OCI-LY7 (cell line): ENCODE results near the gene CTBP1. TPM values are rescaled to one million over a fixed set of nuclear protein-coding genes. Genes with fewer than 3 reads are reported as not detected.

ENCODE experiments used
- BruUV-seq: library from RNA; stranded (reverse); fragments of 400-500 nt; replicated peaks from 2 replicates; lab custom pipeline; 2021; lab: Mats Ljungman, UMichigan
- CTCF ChIA-PET: fragments of 300-600 bp; sonication (Branson Sonifier 250); formaldehyde crosslinking; loops from one replicate; lab custom pipeline; 2022; ENCODE audit warnings: antibody characterized with exemption; ENCODE audit not compliant: unreplicated experiment; lab: Charles Lee
- POLR2A ChIA-PET: fragments of 300-600 bp; sonication (Branson Sonifier 250); formaldehyde crosslinking; loops from one replicate; lab custom pipeline; 2022; ENCODE audit warnings: antibody characterized with exemption; lab: Charles Lee
- DNase-seq: peaks from one replicate; pipeline ENCODE4 v3.0.0-alpha.2; 2015; ENCODE audit warnings: low spot score
- H2AFZ ChIP-seq: fragments of 200-600 bp; sonication (generic), shearing (Covaris generic); 2 replicates; pipeline ENCODE4 v1.6.1; 2014; ENCODE audit warnings: mild to moderate bottlenecking, antibody characterized with exemption, low read length, moderate library complexity
- H3K27ac ChIP-seq: fragments of 200-600 bp; sonication (generic); 2 replicates; pipeline ENCODE4 v1.5.1; 2014; ENCODE audit warnings: mixed run types, low read depth, mild to moderate bottlenecking, moderate library complexity, low read length, inconsistent platforms; ENCODE audit not compliant: poor library complexity, severe bottlenecking
- H3K36me3 ChIP-seq: fragments of 200-600 bp; sonication (generic); 2 replicates; pipeline ENCODE4 v1.6.1; 2014; ENCODE audit warnings: mild to moderate bottlenecking, antibody characterized with exemption, low read length, moderate library complexity, mixed read lengths; ENCODE audit not compliant: insufficient read depth
- H3K4me1 ChIP-seq: fragments of 200-600 bp; sonication (generic); 2 replicates; pipeline ENCODE4 v1.5.1; 2014; ENCODE audit warnings: mild to moderate bottlenecking, low read length; ENCODE audit not compliant: insufficient read depth, poor library complexity, severe bottlenecking
- H3K4me2 ChIP-seq: fragments of 200-600 bp; sonication (generic); 2 replicates; pipeline ENCODE4 v1.6.1; 2014; ENCODE audit warnings: mild to moderate bottlenecking, low read length
- H3K4me3 ChIP-seq: fragments of 200-600 bp; sonication (generic); 2 replicates; pipeline ENCODE4 v1.5.1; 2014; ENCODE audit warnings: mild to moderate bottlenecking, low read depth, low read length; ENCODE audit not compliant: poor library complexity, severe bottlenecking
- H3K79me2 ChIP-seq: fragments of 200-600 bp; sonication (generic); 2 replicates; pipeline ENCODE4 v1.6.1; 2016; ENCODE audit warnings: low read depth, mild to moderate bottlenecking, low read length, moderate library complexity, mixed read lengths; ENCODE audit not compliant: insufficient read depth
- H3K9me2 ChIP-seq: fragments of 200-600 bp; sonication (generic); 2 replicates; pipeline ENCODE4 v1.6.1; 2016; ENCODE audit warnings: mild to moderate bottlenecking, low read length, mixed read lengths; ENCODE audit not compliant: insufficient read depth
- H3K9me3 ChIP-seq: fragments of 200-600 bp; sonication (generic); 2 replicates; pipeline ENCODE4 v1.6.1; 2014; ENCODE audit warnings: mild to moderate bottlenecking, mixed run types, low read length, mixed read lengths
- H4K20me1 ChIP-seq: fragments of 200-600 bp; sonication (generic); 2 replicates; pipeline ENCODE4 v1.6.1; 2014; ENCODE audit warnings: mild to moderate bottlenecking, antibody characterized with exemption, low read length, moderate library complexity, mixed read lengths; ENCODE audit not compliant: insufficient read depth
- CTCF ChIP-seq: fragments of 200-600 bp; sonication (generic); conservative IDR thresholded peaks from 2 replicates; pipeline ENCODE4 v1.5.1; 2014; ENCODE audit warnings: mild to moderate bottlenecking, antibody characterized with exemption, low read length, moderate library complexity, mixed read lengths
- EZH2phosphoT487 ChIP-seq: fragments of 200-600 bp; sonication (generic); IDR thresholded peaks from 2 replicates; pipeline ENCODE4 v1.6.1; 2018; ENCODE audit warnings: low read depth, borderline replicate concordance, mild to moderate bottlenecking, mixed run types, antibody characterized with exemption, low read length, moderate library complexity, mixed read lengths
- intact Hi-C: fragments of 100-400 bp; cut with micrococcal nuclease; formaldehyde crosslinking; loops from one replicate; pipeline ENCODE4 v1.10.0; 2022; ENCODE audit not compliant: unreplicated experiment
- total RNA-seq, 2 experiments: library from RNA; depleted of rRNA in 1 of 2; stranded (reverse); fragments of >200 nt in 1 of 2; shearing (Covaris generic) in 1 of 2; gene quantifications; 2 replicates each; pipeline ENCODE4 v1.2.3, GENCODE V29; 2014 to 2022

CTBP1 gene
- total RNA-seq, 2 experiments from 2014 or later = 238 to 311 TPM

GRCh38 chr4:1193206-1194009 lies 55.5 kb downstream of the CTBP1 start:
- Histone ChIP-seq H3K4me2 (no peak overlapping the region), H4K20me1 (no peaks in the 10 kb centered on the region), H3K4me1 (peaks cover 3% of the 10 kb centered on the region), H3K4me3 (no peak overlapping the region), H2AFZ (no peak overlapping the region), H3K79me2 (no peaks in the 10 kb centered on the region), H3K27ac (no peak overlapping the region), H3K9me2 (no peaks in the 10 kb centered on the region), H3K36me3 (no peaks in the 10 kb centered on the region), H3K9me3 (no peaks in the 10 kb centered on the region)
- CTCF ChIA-PET = no interaction called here
- POLR2A ChIA-PET = no interaction called here
- TF ChIP-seq EZH2phosphoT487 (no peak), CTCF (no peak)
- intact Hi-C loops = no loop called here
- no peak for DNase-seq
- no TSS peak for BruUV-seq

GRCh38 chr4:1192493-1193205 lies 56.3 kb downstream of the CTBP1 start:
- H3K27ac ChIP-seq = no peak overlapping the region
- H3K36me3 ChIP-seq = no peaks in the 10 kb centered on the region
- TF ChIP-seq CTCF (no peak), EZH2phosphoT487 (no peak)
- CTCF ChIA-PET = no interaction called here
- H2AFZ ChIP-seq = no peak overlapping the region
- H4K20me1 ChIP-seq = no peaks in the 10 kb centered on the region
- no peak for DNase-seq
- no peaks in the 10 kb centered on the region for H3K9me2 ChIP-seq
- POLR2A ChIA-PET = no interaction called here
- no peak overlapping the region for H3K4me3 ChIP-seq
- no peaks in the 10 kb centered on the region for H3K79me2 ChIP-seq
- intact Hi-C loops = no loop called here
- no peaks in the 10 kb centered on the region for H3K9me3 ChIP-seq
- H3K4me2 ChIP-seq = no peak overlapping the region
- BruUV-seq = no TSS peak
- peaks cover 3% of the 10 kb centered on the region for H3K4me1 ChIP-seq

GRCh38 chr4:1192091-1192492 lies 56.8 kb downstream of the CTBP1 start:
- BruUV-seq = no TSS peak
- no peak overlapping the region for H2AFZ ChIP-seq
- H3K4me2 ChIP-seq = no peak overlapping the region

More at GRCh38 chr4:1192091-1192492, 56.8 kb downstream of the CTBP1 start:
- H3K79me2 ChIP-seq = no peaks in the 10 kb centered on the region
- H3K9me2 ChIP-seq = no peaks in the 10 kb centered on the region
- H3K9me3 ChIP-seq = no peaks in the 10 kb centered on the region
- no peak overlapping the region for H3K27ac ChIP-seq
- TF ChIP-seq EZH2phosphoT487 = no peak
- no peak for TF ChIP-seq CTCF
- no peak overlapping the region for H3K4me3 ChIP-seq
- DNase-seq = no peak
- H3K4me1 ChIP-seq = peaks cover 7% of the 10 kb centered on the region
- intact Hi-C loops = no loop called here
- ChIA-PET CTCF (no interaction called here), POLR2A (no interaction called here)
- H3K36me3 ChIP-seq = no peaks in the 10 kb centered on the region
- H4K20me1 ChIP-seq = no peaks in the 10 kb centered on the region
